ENCODE results near the gene EIF4A2. TPM values are rescaled to one million over a fixed set of nuclear protein-coding genes. Genes with fewer than 3 reads are reported as not detected.

Gene EIF4A2
- total RNA-seq, 1 experiment from 2014 or later, result 398 TPM

DNA sequence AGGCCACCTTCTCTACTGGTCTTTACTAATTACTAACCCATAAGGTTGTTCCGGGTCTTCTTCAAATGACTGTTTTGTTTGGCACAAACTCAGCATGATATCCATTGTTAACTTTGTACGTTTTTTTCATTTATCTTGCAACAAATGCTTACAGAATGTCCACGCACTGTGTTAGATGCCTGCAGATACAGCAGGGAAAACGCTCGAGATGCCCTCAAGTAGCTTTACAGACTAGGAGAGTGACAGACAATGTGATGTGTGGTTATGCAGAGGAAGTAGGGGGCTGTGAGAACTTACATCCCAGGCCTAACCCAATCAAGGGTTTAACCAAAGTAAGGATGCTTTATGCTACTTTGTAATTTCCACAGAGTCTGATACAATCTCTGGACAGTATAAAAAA, 23.9 kb downstream of the EIF4A2 start:
- peaks cover 11 to 21% of the 10 kb centered on the region in 2 experiments; a peak in 3 of 4 replicates for H3K4me1 ChIP-seq (ENCODE audit: control insufficient read depth in 1 of 2, insufficient read depth in 2 of 2, low read length in 2 of 2)
- ChIA-PET RAD21 (ENCODE audit: low non-redundant PET in 1 of 2, low total read pairs in 2 of 2, uncharacterized antibody in 2 of 2, unreplicated experiment in 2 of 2) (no interaction called here), POLR2A (no interaction called here), CTCF (interaction anchor here (1.0 kb wide), 1 partner anchor 14 kb away, joined by 3 read pairs; no protein-coding TSS in a partner anchor)
- no peak overlapping the region for H2AFZ ChIP-seq (ENCODE audit: low read depth, low read length, poor library complexity, severe bottlenecking)
- H3K9ac ChIP-seq (ENCODE audit: low read length), result peak overlapping the region; percentile 95
- peaks cover 7 to 28% of the 10 kb centered on the region in 2 experiments for H3K36me3 ChIP-seq (ENCODE audit: control insufficient read depth in 1 of 2, insufficient read depth in 2 of 2, low read length in 2 of 2)
- H3K4me2 ChIP-seq (ENCODE audit: low read length), result peak overlapping the region; percentile 83
- no peaks in the 10 kb centered on the region for H3K9me3 ChIP-seq (ENCODE audit: control insufficient read depth in 1 of 2, insufficient read depth in 1 of 2, low read depth in 1 of 2, low read length in 2 of 2)
- H3K27me3 ChIP-seq (ENCODE audit: insufficient read depth, low read length), result no peaks in the 10 kb centered on the region
- peaks cover 36% of the 10 kb centered on the region for H3K79me2 ChIP-seq (ENCODE audit: insufficient read depth, low read length)
- peak overlapping the region; percentile 86 to 95 for H3K4me3 ChIP-seq (replicated peaks in 1 of 2; ENCODE audit: low read depth in 1 of 2, low read length in 2 of 2)
- H4K20me1 ChIP-seq (ENCODE audit: insufficient read depth), result no peaks in the 10 kb centered on the region
- no TSS peak for BruUV-seq (replicated peaks)
- TF ChIP-seq SP1 (IDR thresholded peaks at IDR 0.05; ENCODE audit: low read depth) (no peak), SRF (IDR thresholded peaks at IDR 0.05; ENCODE audit: low read depth) (no peak)
- no peaks in the 10 kb centered on the region for H3K9me2 ChIP-seq (ENCODE audit: insufficient read depth)
- DNase-seq (ENCODE audit: low read depth, low spot score) (no peak), ATAC-seq (peak; percentile 11; the same call in 1 of the 2 replicates)
- intact Hi-C loops (cut with micrococcal nuclease), result loop anchor here (5.0 kb wide), 1 partner anchor 240 kb away; the partner anchor contains the start of gene TBCCD1
- H3K27ac ChIP-seq (ENCODE audit: low read depth, low read length), result peak overlapping the region; percentile 89

DNA sequence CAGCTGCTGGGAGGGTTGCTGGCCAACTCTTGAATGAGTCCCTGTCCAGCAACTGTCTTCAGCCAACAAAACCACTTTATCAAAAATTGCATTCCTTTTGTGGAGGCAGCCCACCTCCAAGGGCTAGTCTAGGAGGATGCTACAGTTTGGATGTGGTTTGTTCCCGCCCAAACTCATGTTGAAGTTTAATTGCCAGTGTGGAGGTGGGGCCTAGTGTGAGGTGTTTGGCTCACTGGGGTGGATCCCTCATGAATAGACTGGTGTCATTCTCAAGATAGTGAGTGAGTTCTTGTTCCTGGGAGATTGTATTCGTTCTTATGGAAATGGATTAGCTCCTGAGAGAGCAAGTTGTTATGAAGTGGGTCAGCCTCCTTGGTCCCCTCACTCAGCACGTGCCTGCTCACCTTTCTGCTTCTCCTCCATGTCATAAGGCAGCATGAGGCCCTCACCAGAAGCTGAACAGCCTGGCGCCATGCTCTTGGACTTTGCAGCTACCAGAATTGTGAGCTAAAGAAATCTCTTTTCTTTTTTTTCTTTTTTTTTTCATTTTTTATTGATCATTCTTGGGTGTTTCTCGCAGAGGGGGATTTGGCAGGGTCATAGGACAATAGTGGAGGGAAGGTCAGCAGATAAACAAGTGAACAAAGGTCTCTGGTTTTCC, 27.1 kb downstream of the EIF4A2 start:
- Histone ChIP-seq H3K79me2 (ENCODE audit: insufficient read depth, low read length) (peaks cover 9% of the 10 kb centered on the region), H2AFZ (ENCODE audit: low read depth, low read length, poor library complexity, severe bottlenecking) (no peak overlapping the region), H3K9ac (ENCODE audit: low read length) (no peak overlapping the region), H3K9me3 (ENCODE audit: control insufficient read depth in 1 of 2, insufficient read depth in 1 of 2, low read depth in 1 of 2, low read length in 2 of 2) (no peaks in the 10 kb centered on the region), H3K27me3 (ENCODE audit: insufficient read depth, low read length) (no peaks in the 10 kb centered on the region), H3K4me1 (ENCODE audit: control insufficient read depth in 1 of 2, insufficient read depth in 2 of 2, low read length in 2 of 2) (peaks cover 11 to 20% of the 10 kb centered on the region in 2 experiments), H3K36me3 (ENCODE audit: control insufficient read depth in 1 of 2, insufficient read depth in 2 of 2, low read length in 2 of 2) (no peaks in the 10 kb centered on the region), H3K4me2 (ENCODE audit: low read length) (no peak overlapping the region), H3K27ac (ENCODE audit: low read depth, low read length) (no peak overlapping the region), H3K4me3 (replicated peaks in 1 of 2; ENCODE audit: low read depth in 1 of 2, low read length in 2 of 2) (no peak overlapping the region), H3K9me2 (ENCODE audit: insufficient read depth) (no peaks in the 10 kb centered on the region), H4K20me1 (ENCODE audit: insufficient read depth) (no peaks in the 10 kb centered on the region)
- ChIA-PET CTCF (no interaction called here), RAD21 (ENCODE audit: low non-redundant PET in 1 of 2, low total read pairs in 2 of 2, uncharacterized antibody in 2 of 2, unreplicated experiment in 2 of 2) (no interaction called here), POLR2A (no interaction called here)
- ATAC-seq, result no peak
- no TSS peak for BruUV-seq (replicated peaks)
- intact Hi-C loops (cut with micrococcal nuclease), result no loop called here
- no peak for DNase-seq (ENCODE audit: low read depth, low spot score)
- TF ChIP-seq EZH2phosphoT487 (IDR thresholded peaks at IDR 0.05; ENCODE audit: borderline replicate concordance) (no peak), ZNF274 (IDR thresholded peaks at IDR 0.05; ENCODE audit: low read depth, low read length) (no peak), SP1 (IDR thresholded peaks at IDR 0.05; ENCODE audit: low read depth) (no peak), EZH2 (IDR thresholded peaks at IDR 0.05) (no peak), CEBPB (IDR thresholded peaks at IDR 0.05; ENCODE audit: low read depth) (no peak), ELF1 (IDR thresholded peaks at IDR 0.05; ENCODE audit: borderline replicate concordance, low read depth) (no peak), SIN3A (IDR thresholded peaks at IDR 0.05; ENCODE audit: low read depth) (no peak), CBX3 (IDR thresholded peaks at IDR 0.05; ENCODE audit: low read depth) (no peak), YY1 (IDR thresholded peaks at IDR 0.05; ENCODE audit: extremely low read depth, insufficient replicate concordance, low read depth, low read length) (no peak), TCF7L2 (IDR thresholded peaks at IDR 0.05; ENCODE audit: borderline replicate concordance, extremely low read depth, insufficient read depth, insufficient read length) (no peak), JUND (IDR thresholded peaks at IDR 0.05) (no peak)
- TF ChIP-seq, protein P1, sequence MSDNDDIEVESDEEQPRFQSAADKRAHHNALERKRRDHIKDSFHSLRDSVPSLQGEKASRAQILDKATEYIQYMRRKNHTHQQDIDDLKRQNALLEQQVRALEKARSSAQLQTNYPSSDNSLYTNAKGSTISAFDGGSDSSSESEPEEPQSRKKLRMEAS (IDR thresholded peaks at IDR 0.05), result no peak
- TF ChIP-seq, protein P2, sequence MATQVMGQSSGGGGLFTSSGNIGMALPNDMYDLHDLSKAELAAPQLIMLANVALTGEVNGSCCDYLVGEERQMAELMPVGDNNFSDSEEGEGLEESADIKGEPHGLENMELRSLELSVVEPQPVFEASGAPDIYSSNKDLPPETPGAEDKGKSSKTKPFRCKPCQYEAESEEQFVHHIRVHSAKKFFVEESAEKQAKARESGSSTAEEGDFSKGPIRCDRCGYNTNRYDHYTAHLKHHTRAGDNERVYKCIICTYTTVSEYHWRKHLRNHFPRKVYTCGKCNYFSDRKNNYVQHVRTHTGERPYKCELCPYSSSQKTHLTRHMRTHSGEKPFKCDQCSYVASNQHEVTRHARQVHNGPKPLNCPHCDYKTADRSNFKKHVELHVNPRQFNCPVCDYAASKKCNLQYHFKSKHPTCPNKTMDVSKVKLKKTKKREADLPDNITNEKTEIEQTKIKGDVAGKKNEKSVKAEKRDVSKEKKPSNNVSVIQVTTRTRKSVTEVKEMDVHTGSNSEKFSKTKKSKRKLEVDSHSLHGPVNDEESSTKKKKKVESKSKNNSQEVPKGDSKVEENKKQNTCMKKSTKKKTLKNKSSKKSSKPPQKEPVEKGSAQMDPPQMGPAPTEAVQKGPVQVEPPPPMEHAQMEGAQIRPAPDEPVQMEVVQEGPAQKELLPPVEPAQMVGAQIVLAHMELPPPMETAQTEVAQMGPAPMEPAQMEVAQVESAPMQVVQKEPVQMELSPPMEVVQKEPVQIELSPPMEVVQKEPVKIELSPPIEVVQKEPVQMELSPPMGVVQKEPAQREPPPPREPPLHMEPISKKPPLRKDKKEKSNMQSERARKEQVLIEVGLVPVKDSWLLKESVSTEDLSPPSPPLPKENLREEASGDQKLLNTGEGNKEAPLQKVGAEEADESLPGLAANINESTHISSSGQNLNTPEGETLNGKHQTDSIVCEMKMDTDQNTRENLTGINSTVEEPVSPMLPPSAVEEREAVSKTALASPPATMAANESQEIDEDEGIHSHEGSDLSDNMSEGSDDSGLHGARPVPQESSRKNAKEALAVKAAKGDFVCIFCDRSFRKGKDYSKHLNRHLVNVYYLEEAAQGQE (IDR thresholded peaks at IDR 0.05; ENCODE audit: low read depth), result no peak
- TF ChIP-seq, protein P3, sequence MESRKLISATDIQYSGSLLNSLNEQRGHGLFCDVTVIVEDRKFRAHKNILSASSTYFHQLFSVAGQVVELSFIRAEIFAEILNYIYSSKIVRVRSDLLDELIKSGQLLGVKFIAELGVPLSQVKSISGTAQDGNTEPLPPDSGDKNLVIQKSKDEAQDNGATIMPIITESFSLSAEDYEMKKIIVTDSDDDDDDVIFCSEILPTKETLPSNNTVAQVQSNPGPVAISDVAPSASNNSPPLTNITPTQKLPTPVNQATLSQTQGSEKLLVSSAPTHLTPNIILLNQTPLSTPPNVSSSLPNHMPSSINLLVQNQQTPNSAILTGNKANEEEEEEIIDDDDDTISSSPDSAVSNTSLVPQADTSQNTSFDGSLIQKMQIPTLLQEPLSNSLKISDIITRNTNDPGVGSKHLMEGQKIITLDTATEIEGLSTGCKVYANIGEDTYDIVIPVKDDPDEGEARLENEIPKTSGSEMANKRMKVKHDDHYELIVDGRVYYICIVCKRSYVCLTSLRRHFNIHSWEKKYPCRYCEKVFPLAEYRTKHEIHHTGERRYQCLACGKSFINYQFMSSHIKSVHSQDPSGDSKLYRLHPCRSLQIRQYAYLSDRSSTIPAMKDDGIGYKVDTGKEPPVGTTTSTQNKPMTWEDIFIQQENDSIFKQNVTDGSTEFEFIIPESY (IDR thresholded peaks at IDR 0.05; ENCODE audit: extremely low read depth, insufficient replicate concordance, low read length), result no peak
